AG10803 (cell line): ENCODE measurements around the gene CRYBA1.

Source experiments
- DNase-seq: peaks from one replicate; pipeline ENCODE4 v3.0.0; 2010; ENCODE audit warnings: low read depth
- H3K4me3 ChIP-seq: 2 replicates; pipeline ENCODE4 v1.5.1; 2011; ENCODE audit warnings: mild to moderate bottlenecking, low read length, control low read depth
- CTCF ChIP-seq: conservative IDR thresholded peaks from 2 replicates; pipeline ENCODE4 v1.5.1; 2011; ENCODE audit warnings: mild to moderate bottlenecking, low read length, control low read depth, inconsistent platforms

CRYBA1 gene

GRCh38 chr17:29248845-29249244, 2.2 kb downstream of the CRYBA1 start:
- DNase-seq: no peak
- TF ChIP-seq CTCF: no peak
- no peak overlapping the region for H3K4me3 ChIP-seq

- peak; percentile 71 for DNase-seq
- no peak for TF ChIP-seq CTCF
- H3K4me3 ChIP-seq: no peak overlapping the region
Observed at GRCh38 chr17:29250666-29251065, 4.0 kb downstream of the CRYBA1 start.

- TF ChIP-seq CTCF: no peak
- H3K4me3 ChIP-seq: no peak overlapping the region
- no peak for DNase-seq
Observed at GRCh38 chr17:29251184-29251583, 4.5 kb downstream of the CRYBA1 start.

GRCh38 chr17:29252101-29252791, 5.6 kb downstream of the CRYBA1 start:
- peak; percentile 56 for DNase-seq
- no peak overlapping the region for H3K4me3 ChIP-seq
- TF ChIP-seq CTCF: peak; percentile 55

- TF ChIP-seq CTCF: no peak
- no peak overlapping the region for H3K4me3 ChIP-seq
- no peak for DNase-seq
Observed at GRCh38 chr17:29253037-29253436, 6.4 kb downstream of the CRYBA1 start.

GRCh38 chr17:29255926-29256522, 9.4 kb downstream of the CRYBA1 start:
- H3K4me3 ChIP-seq: no peak overlapping the region
- no peak for TF ChIP-seq CTCF
- no peak for DNase-seq
